ENCODE data around the gene ACTL8.

Gene ACTL8

DNA sequence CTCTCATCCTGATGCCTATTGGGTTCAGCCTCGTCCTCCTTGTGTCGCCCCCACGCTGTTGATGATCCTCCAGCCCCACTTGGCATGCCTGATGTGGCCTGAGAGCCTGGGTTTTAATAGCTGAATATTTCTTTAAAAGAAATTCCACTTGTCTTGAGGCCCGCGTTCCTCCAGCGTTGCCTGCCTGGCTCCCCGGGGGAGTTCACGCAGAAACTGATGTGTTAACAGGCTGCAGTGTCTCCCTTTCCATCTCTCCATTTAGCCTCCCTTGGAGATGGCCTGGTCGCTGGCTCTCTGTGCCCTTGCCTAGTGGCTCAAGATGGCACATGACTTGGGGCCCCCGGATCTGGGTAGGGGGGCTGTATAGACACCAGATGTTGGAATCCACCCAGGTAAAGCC lies 9.5 kb downstream of the ACTL8 start:
- no peak overlapping the region for H3K27ac ChIP-seq
- H3K4me3 ChIP-seq, result no peak overlapping the region

DNA sequence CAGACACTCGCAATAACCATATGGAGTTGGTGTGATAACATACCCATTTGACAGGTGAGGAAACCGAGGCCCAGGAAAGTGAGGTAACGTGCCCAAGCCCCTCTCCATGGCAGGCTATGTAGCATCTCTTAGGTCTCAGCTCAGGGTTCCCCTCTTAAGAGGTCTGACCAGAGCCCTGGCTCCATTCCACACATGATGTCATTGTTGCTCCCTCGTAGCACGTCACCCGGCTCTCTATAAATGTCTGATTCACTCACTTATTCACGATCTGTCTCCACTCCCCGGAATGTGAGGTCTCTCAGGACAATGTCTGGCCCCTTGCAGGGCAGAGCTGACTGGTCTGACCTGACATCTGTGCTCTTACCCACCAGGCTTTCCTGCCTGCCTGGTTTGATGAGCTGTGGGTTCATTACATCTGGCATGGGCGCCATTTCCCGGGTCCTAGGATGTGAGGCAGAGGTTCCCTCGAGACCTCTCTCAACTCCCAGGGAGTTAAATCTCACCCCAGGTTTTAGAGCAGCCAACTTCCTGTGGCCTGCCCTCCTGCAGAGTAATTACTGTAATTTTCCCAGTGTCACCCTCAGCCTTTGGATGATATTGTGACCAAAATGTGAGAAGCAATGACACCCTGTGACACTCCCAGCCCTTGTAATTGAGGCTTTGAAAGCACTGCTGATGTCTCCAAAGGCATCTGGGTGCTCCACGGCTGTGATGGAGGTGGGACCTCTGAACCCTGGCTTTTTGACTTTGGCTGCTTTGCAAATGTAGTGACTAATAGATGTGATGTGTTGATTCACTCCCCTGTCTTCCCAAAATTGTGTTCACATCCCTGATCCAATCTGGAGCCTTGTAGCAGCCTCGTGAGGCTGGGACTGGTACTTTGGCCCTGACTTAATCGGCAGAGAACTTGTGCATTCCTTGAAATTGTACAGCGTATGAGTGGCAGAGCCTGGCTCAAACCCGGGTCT lies 10.6 kb downstream of the ACTL8 start:
- Histone ChIP-seq H3K27ac (peak overlapping the region in 1 of 21 experiments; percentile 41), H3K4me3 (no peak overlapping the region)

DNA sequence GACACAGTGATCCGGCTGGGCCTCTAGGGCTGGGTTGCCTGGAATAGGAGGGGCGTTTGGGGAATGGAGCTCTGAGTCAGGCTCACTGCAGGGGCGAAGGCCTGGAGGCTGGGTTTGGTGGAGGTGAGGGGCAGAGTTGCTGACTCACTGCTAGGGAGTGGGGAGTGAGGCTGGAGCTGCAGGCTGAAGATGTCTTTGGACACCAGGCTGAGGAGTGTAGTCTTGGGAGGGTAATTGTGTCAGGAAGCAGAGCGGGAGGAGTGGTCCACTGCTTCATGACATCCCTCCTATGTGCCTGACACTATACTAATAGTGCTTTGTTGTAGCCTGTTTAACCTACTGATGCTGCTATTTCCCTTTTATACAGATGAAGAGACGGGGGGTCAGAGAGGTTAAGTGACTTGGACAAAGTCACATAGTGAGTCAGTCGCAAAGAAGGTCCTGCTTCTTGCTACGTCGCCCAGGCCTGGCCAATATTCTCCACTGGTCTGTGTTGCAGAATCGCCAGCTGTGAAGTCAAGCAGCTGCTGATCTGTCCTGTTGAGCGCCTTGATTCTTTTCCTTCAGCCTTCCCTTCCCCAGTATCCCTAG lies 13.6 kb downstream of the ACTL8 start:
- H3K27ac ChIP-seq, result peak overlapping the region in 3 of 21 experiments; percentile 50 to 60 (median 57)
- no peak overlapping the region for H3K4me3 ChIP-seq

DNA sequence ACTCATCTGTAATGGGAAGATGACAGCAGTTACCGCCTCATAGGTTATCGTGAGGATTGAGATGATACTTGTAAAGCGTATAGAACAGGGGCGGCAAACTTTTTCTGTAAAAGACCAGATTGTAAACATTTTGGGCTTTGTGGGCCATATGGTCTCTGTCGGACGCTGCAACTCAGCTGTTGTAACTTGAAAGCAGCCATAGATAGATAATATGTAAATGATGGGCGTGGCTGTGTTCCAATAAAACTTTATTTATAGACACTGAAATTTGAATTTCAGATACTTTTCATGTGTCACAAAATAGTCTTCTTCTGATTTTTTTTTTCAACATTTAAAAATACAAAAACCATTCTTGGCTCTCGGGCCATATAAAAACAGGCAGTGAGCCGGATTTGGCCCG lies 15.8 kb downstream of the ACTL8 start:
- Histone ChIP-seq H3K27ac (no peak overlapping the region), H3K4me3 (no peak overlapping the region)

DNA sequence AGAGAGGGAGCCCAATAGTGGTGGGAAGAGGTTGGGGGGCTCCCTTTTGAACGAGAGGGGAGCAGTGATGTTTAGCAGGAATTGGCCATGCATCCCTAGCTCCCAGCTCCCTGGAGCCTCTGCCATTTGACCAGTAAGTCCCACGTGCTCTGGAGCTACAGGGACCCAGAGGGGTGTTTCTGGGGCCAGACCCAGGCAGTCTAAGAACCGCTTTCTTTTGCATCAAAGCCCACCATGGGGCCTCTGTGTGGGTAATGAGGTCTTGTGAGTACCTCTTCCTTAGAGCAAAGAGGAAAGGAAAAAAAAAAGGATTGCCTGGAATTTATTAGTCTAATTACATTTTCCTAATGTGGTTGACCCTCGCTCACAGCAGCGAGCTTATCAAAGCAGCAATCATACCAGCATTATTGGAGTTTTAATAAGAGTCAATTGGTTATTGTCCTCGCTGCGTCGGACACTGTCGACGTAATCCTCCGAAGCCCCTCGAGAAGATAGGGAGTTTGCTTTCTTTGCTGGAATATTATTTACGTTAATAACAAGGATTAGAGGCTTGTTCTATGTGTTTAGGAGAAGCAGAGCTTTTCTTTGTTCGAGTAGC lies 17.6 kb downstream of the ACTL8 start:
- Histone ChIP-seq H3K27ac (no peak overlapping the region), H3K4me3 (no peak overlapping the region)

DNA sequence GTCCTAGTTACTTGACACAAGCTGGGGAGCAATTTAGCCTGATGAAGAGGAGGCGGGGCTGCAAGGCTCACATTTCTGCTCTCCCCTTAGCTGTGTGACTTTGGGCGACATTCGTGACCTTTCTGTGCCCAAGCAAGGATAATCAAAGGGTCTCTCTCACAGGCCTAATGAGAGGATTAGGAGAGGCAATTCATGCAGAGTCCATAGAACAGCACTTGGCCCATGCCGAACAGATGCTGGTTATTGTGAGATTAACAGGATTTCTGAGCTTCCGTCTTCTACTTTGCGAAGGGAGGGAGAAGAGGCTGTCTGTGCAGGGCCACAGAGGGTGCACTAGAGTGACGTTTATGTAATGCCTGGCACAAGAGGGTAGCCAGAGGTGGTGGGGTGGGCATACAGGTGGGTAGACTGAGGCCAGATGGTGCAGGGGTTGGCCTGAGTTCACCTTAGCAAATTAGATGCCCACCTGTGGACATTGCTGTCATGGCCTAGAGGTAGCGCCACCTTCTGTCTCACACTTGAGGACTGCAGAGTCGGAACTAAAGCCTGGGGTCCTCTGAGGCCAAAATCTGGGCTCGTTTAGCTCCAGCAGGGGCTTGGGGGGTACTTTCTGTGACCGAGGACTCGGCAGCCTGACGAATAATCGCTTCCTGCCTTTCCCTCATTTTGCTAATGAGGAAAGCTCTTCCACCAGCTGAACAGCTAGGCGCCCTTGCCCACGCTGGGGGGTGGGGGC lies 18.6 kb downstream of the ACTL8 start:
- H3K27ac ChIP-seq, result no peak overlapping the region
- no peak overlapping the region for H3K4me3 ChIP-seq

DNA sequence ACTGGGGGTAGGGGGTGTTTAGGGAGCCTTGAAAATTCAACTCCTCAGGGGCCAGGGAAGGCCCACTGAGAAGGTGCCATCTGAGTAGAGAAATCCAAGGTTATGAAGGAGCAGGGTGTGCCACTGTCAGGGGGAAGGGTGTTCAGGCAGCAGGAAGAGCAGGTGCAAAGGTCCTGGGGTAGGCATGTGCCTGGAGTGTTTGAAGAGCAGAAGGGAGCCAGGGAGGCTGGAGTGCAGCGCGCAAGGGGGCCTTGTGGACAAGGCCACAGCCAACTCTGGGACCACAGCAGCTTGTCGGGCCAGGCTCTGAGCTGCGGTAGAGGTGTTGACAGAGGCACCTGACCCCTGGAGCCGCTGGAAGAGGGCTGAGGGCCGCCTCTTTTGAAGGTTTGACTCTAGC lies 19.3 kb downstream of the ACTL8 start:
- Histone ChIP-seq H3K27ac (no peak overlapping the region), H3K4me3 (no peak overlapping the region)

DNA sequence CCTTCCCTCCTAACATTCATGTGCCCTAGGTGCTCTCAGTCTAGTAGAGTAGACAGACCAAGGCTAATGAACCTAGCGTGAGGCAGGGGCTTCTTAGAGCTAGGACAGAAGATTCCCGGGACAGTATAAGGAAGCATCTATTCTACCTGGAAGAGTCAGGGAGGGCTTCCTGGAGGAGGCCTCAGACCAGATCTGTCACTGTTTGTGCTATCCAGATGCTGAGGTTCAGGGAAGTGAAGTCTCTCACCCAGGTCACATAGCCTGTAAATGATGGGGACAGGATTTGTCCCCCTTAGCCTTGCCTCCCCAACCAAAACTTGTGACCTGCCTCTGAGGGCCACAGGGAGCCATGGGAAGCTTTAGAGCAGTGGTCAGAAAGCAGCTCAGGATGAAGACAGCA lies 20.7 kb downstream of the ACTL8 start:
- no peak overlapping the region for H3K27ac ChIP-seq
- H3K4me3 ChIP-seq, result no peak overlapping the region

DNA sequence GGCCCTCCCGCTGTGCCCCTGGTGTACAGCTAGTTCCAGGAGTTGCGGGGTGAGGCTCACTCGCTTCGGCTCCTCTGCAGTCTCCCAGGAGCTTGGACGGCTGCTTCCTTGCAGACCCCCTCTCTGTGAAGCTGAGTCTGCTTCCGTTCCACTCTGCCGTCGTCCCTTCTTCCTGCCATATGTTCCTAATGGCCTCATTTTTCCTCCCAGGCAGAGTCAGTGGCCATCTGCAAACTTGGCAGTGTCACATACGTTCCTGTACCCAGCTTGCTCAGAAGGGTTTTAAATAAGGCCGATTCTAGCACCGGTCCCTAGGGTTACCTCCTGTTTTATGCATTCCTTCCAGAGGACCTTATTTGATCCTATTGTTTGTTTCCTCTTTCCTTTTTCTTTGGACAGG lies 21.3 kb downstream of the ACTL8 start:
- Histone ChIP-seq H3K4me3 (no peak overlapping the region), H3K27ac (no peak overlapping the region)

DNA sequence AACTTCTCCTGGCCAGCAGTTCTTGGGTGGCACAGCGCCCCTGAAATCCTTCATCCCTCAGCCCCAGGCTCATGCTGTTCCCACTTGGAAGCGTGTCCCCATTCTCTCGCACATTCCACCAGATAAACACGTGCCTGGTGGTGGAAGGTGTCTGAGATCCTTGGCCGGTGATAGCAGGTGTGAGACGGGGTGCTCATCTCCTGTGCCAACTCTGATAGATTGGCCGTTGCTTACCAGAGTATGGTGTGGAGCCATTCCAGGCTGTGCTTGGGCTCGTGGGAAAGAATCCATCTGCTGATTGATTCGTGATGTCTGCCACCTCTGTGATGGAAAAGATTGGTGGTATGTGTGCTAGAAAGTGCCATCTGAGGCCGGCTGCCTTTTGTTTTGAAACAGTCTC lies 22.2 kb downstream of the ACTL8 start:
- H3K27ac ChIP-seq, result no peak overlapping the region
- H3K4me3 ChIP-seq, result no peak overlapping the region

DNA sequence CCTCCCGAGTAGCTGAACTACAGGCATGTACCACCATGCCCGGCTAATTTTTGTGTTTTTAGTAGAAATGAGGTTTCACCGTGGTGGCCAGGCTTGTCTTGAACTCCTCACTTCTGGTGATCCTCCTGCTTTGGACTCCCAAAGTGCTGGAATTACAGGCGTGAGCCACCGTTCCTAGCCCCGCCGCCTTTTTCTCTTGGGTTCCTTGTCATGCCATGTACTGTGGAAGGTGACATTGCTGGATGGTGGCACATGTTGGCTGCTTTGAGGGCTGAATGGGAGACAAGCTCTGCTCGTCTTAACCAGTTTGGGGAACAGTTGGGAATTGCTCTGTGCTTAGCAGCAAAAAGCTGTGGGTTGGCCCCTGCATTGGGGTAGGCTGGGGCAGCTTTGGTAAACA lies 22.7 kb downstream of the ACTL8 start:
- no peak overlapping the region for H3K27ac ChIP-seq
- H3K4me3 ChIP-seq, result no peak overlapping the region

DNA sequence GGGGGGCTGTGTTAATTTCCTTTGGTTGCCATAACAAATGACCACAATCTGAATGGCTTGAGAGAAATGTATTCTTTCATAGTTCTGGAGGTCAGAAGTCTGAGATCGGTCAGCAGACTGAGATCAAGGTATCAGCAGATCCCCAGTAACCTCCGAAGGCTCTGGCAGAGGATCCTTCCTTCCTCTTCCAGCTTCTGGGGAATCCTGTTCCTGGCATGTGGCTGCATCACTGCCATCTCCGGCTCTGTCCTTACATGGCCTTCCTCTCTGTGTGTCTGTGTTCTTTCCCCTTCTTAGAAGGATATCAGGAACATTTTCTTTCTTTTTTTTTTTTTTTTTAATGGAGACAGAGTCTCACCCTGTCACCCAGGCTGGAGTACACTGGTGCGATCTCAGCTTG lies 25.8 kb downstream of the ACTL8 start:
- no peak overlapping the region for H3K4me3 ChIP-seq
- H3K27ac ChIP-seq, result no peak overlapping the region

DNA sequence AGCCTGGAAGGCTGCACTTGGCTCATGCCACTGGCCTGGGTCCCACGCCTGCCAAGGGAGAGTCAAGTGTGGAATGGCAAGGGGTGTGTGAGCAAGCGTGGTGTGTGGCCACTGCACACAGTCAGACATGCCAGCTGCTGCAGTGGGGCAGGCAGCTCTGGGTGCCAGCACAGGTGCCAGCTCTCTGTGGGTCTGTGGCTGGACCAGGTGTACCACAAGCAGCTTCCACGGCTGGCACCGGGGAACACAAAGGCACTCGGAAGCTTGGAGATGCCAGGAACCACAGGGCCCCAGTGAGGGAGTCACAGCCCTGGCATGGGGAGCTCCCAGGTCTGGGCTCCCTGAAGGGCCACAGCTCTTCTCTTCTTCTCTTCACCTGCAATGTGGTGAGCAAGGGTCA lies 34.8 kb downstream of the ACTL8 start:
- Histone ChIP-seq H3K27ac (no peak overlapping the region), H3K4me3 (no peak overlapping the region)

DNA sequence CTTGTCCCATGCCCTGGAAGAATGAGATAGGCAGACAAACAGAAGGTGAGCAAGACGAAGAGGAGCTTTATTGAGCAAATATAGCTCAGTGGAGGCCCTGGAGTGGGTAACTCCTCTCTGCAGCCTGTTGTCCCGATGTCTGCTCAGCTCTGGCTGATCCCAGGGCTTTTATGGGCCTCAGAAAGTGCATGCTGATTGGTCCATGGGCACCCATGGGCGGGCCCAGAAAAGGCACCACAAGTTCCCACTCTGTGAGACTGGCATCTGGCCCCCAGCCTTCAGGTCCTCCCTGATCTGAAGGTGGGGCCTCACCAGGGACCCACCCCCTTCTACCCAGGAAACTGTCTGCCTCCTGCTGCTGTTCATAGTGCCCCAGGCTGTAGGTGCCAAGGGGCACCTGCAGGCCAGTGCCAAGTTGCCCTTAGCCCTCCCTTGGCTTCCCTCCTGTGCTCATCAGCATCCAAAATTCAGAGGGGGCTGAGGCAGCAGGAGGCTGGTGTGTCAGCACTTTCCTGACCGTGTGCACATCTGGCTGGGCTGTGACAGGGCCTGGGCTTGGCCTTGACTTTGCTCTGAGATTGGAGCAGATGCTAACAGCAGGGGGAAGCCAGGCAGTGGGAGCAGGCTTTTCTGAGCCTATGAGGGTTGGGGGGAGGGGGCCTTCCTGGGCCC lies 35.4 kb downstream of the ACTL8 start:
- Histone ChIP-seq H3K4me3 (no peak overlapping the region), H3K27ac (no peak overlapping the region)

DNA sequence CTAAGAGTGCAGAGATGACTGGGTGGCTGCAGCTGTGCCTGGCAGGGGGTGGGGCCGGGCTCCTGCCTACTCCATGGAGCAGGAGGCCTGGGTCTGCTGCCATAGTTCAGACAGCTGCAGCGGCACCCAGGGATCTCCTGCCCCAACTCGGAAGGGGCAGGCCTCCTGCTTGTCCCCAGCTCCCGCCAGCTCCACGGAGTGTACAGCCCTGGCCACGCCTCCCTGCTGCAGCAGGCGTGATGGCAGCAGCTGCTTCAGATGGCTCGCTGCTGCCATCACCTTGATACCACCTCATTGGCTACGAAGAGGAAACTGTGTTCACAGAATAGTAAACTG lies 35.9 kb downstream of the ACTL8 start:
- no peak overlapping the region for H3K27ac ChIP-seq
- no peak overlapping the region for H3K4me3 ChIP-seq

DNA sequence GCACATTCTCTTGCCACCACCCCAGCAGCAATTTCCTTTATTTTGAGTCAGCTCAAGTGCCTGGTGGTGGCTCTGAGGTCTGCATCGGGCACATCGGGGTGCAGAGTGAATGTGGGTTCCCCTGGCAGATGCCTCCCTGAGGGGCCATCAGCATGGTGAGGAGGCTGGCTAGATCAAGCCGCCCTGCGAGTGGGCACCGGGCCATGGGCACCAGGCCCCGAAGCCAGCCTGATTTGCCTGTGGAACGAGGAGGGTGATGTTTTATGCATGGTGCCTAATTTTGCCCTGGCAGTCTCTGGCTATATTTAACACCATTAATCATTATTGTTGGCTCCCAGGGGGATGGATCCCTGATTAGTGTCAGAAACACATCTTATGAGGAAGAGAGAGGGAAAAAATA lies 36.3 kb downstream of the ACTL8 start:
- no peak overlapping the region for H3K27ac ChIP-seq
- H3K4me3 ChIP-seq, result no peak overlapping the region

DNA sequence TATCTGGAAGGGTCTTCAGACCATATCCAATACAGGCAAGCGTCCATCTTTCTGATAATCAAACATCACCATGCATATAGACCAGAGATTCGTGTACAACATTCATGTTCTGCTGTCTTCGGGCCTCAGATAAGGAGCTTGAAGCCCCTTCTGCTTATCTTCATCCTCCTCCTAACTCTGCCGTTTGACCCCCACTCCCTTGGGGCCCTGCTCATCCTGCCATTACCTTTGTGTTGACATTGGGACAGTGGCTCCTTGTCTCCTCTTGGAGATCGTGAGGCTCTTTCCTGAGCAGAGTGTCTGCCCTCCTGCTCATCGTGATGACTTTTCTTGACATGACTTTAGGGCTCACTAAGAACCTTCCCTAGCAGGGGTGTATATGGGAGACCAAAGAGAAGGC lies 37.3 kb downstream of the ACTL8 start:
- no peak overlapping the region for H3K4me3 ChIP-seq
- no peak overlapping the region for H3K27ac ChIP-seq

DNA sequence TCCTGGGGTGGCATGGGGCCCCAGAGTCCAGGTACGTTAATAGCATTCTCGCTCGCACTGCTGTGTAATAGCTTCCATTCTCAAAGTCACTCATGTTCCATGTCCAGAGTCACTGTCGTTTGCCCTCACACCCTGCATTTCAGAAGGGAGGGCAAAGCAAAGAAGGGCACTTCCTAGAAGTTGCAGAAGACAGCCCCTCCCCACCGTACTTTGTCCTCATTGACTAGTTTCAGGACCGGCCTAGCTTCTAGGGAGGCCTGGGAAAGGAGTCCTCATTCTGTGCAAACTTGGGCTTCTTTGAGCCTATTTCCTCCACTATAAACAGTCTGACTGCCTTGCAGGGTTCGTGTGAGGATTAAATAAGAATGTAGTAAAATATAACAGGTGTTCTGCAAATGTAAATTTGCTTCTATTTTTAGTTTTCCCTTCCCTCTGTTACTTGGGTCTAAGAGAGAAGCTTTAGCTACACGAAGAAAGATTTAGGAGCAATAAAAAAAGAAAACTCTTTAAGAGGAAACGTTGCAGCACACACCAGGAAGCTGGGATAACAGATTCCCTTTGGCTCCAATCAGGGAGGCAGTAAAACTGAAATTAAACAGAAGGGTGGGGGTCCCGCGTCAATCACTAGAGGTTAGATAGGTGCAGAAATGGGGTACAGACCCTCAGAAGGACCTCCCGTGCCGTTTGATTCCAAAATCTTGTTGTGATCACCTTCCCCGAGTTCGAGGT lies 40.1 kb downstream of the ACTL8 start:
- no peak overlapping the region for H3K4me3 ChIP-seq
- H3K27ac ChIP-seq, result no peak overlapping the region
